DND-41 (cell line): Measurements from ENCODE around the gene SKAP1.
"Not testable (repeated sequence)": the region's sequence is repeated elsewhere in the genome, so short reads cannot be mapped to it uniquely, and the experiment has no call there.

Experiments
- ATAC-seq: fragments of 200-7000 bp; cut with Tn5 transposase; 3 replicates; pipeline ENCODE4 v1.9.1; 2021; ENCODE audit warnings: low read depth; ENCODE audit not compliant: insufficient read depth
- DNase-seq: peaks from one replicate; pipeline ENCODE4 v3.0.0-alpha.2; 2020
- H2AFZ ChIP-seq: 2 replicates; pipeline ENCODE4 v1.6.0; 2012; ENCODE audit warnings: low read depth, low read length
- H3K27ac ChIP-seq: 2 replicates; pipeline ENCODE4 v1.5.1; 2012; ENCODE audit warnings: low read length, inconsistent platforms
- H3K27me3 ChIP-seq: fragments of 200-600 bp; sonication (generic); 2 replicates; pipeline ENCODE4 v1.6.0; 2012; ENCODE audit warnings: low read length, mild to moderate bottlenecking, inconsistent platforms; ENCODE audit not compliant: insufficient read depth, poor library complexity
- H3K36me3 ChIP-seq: 2 replicates; pipeline ENCODE4 v1.5.1; 2012; ENCODE audit warnings: low read length, inconsistent platforms; ENCODE audit not compliant: insufficient read depth
- H3K4me1 ChIP-seq: 2 replicates; pipeline ENCODE4 v1.5.1; 2012; ENCODE audit warnings: mild to moderate bottlenecking, low read length; ENCODE audit not compliant: insufficient read depth
- H3K4me2 ChIP-seq: 2 replicates; pipeline ENCODE4 v1.6.0; 2012; ENCODE audit warnings: mild to moderate bottlenecking, moderate library complexity, low read length, inconsistent platforms; ENCODE audit not compliant: insufficient read depth
- H3K4me3 ChIP-seq, 2 experiments: fragments of 200-600 bp in 1 of 2; shearing (Covaris generic) in 1 of 2; 2 replicates each; pipeline ENCODE4 v1.5.1; 2012 to 2016; ENCODE audit warnings: inconsistent platforms in 2 of 2, low read length in 2 of 2, mild to moderate bottlenecking in 2 of 2, low read depth in 1 of 2, moderate library complexity in 1 of 2
- H3K79me2 ChIP-seq: 2 replicates; pipeline ENCODE4 v1.6.0; 2012; ENCODE audit warnings: low read length, inconsistent platforms; ENCODE audit not compliant: insufficient read depth
- H3K9ac ChIP-seq: 2 replicates; pipeline ENCODE4 v1.6.0; 2012; ENCODE audit warnings: low read depth, mild to moderate bottlenecking, inconsistent platforms, low read length, moderate library complexity
- H3K9me3 ChIP-seq: 2 replicates; pipeline ENCODE4 v1.5.1; 2012; ENCODE audit warnings: low read length, moderate library complexity, mild to moderate bottlenecking, inconsistent platforms; ENCODE audit not compliant: insufficient read depth, severe bottlenecking
- H4K20me1 ChIP-seq: 2 replicates; pipeline ENCODE4 v1.6.0; 2012; ENCODE audit warnings: low read length; ENCODE audit not compliant: insufficient read depth
- CTCF ChIP-seq: IDR thresholded peaks from 2 replicates; pipeline ENCODE4 v1.5.1; 2012; ENCODE audit warnings: borderline replicate concordance, low read length, moderate library complexity, mild to moderate bottlenecking; ENCODE audit not compliant: poor library complexity, severe bottlenecking; ENCODE audit errors: extremely low read depth
- EZH2 ChIP-seq: IDR thresholded peaks from 3 replicates; pipeline ENCODE4 v1.6.1; 2012; ENCODE audit warnings: borderline replicate concordance, low read depth, mild to moderate bottlenecking, moderate library complexity, low read length, inconsistent platforms; ENCODE audit not compliant: severe bottlenecking

Gene SKAP1

GRCh38 chr17:48413613-48414405 is 16.2 kb downstream of the SKAP1 start:
- no peaks in the 10 kb centered on the region for H3K4me1 ChIP-seq
- no peak for ATAC-seq
- H3K27ac ChIP-seq, result no peak overlapping the region
- H3K79me2 ChIP-seq, result no peaks in the 10 kb centered on the region
- no peak overlapping the region for H3K9ac ChIP-seq
- no peaks in the 10 kb centered on the region for H3K9me3 ChIP-seq
- no peak overlapping the region for H3K4me3 ChIP-seq
- no peak for DNase-seq
- 0 out of 2 replicates have a peak, but pooled peaks cover 4% of the 10 kb centered on the region for H4K20me1 ChIP-seq
- H3K36me3 ChIP-seq, result no peaks in the 10 kb centered on the region
- TF ChIP-seq CTCF (no peak), EZH2 (no peak)
- H3K27me3 ChIP-seq, result peaks cover 43% of the 10 kb centered on the region
- H3K4me2 ChIP-seq, result no peak overlapping the region
- no peak overlapping the region for H2AFZ ChIP-seq

GRCh38 chr17:48412841-48413240 is 17.2 kb downstream of the SKAP1 start:
- H3K36me3 ChIP-seq, result no peaks in the 10 kb centered on the region
- no peak overlapping the region for H2AFZ ChIP-seq
- H3K27me3 ChIP-seq, result peaks cover 41% of the 10 kb centered on the region

GRCh38 chr17:48410821-48411220 is 19.2 kb downstream of the SKAP1 start:
- H3K4me2 ChIP-seq, H3K4me1 ChIP-seq, DNase-seq, H3K79me2 ChIP-seq, H3K4me3 ChIP-seq, H3K27ac ChIP-seq, H3K9me3 ChIP-seq, H3K36me3 ChIP-seq, H4K20me1 ChIP-seq, H3K9ac ChIP-seq, ATAC-seq, H2AFZ ChIP-seq: not testable (repeated sequence)
- H3K27me3 ChIP-seq, result peaks cover 36% of the 10 kb centered on the region

More at GRCh38 chr17:48412841-48413240, 17.2 kb downstream of the SKAP1 start:
- no peaks in the 10 kb centered on the region for H3K79me2 ChIP-seq
- no peak overlapping the region for H3K9ac ChIP-seq
- no peak overlapping the region for H3K4me2 ChIP-seq
- H3K4me3 ChIP-seq, result no peak overlapping the region
- no peak for DNase-seq
- ATAC-seq, result no peak
- TF ChIP-seq CTCF, result no peak
- no peak for TF ChIP-seq EZH2
- H3K4me1 ChIP-seq, result no peaks in the 10 kb centered on the region
- 0 out of 2 replicates have a peak, but pooled peaks cover 4% of the 10 kb centered on the region for H4K20me1 ChIP-seq
- H3K9me3 ChIP-seq, result no peaks in the 10 kb centered on the region
- H3K27ac ChIP-seq, result no peak overlapping the region

GRCh38 chr17:48409607-48410006 is 20.4 kb downstream of the SKAP1 start:
- H2AFZ ChIP-seq, result no peak overlapping the region
- H3K4me3 ChIP-seq, result no peak overlapping the region
- H3K36me3 ChIP-seq, result no peaks in the 10 kb centered on the region
- H3K79me2 ChIP-seq, result no peaks in the 10 kb centered on the region
- no peak for DNase-seq
- peaks cover 25% of the 10 kb centered on the region for H3K27me3 ChIP-seq
- no peak overlapping the region for H3K4me2 ChIP-seq
- no peaks in the 10 kb centered on the region for H4K20me1 ChIP-seq
- no peaks in the 10 kb centered on the region for H3K4me1 ChIP-seq
- ATAC-seq, result no peak
- no peak overlapping the region for H3K9ac ChIP-seq
- no peaks in the 10 kb centered on the region for H3K9me3 ChIP-seq
- TF ChIP-seq CTCF (no peak), EZH2 (no peak)
- no peak overlapping the region for H3K27ac ChIP-seq
